ENCODE data around the gene DGLUCY.
A peak's percentile ranks its signal among the peaks of the same experiment; 100 is the strongest.
"Not testable (repeated sequence)": the region's sequence is repeated elsewhere in the genome, so short reads cannot be mapped to it uniquely, and the experiment has no call there.

The DGLUCY gene

GRCh38 chr14:91080071-91080470 is 33.8 kb upstream of the DGLUCY start:
- TF ChIP-seq CTCF (IDR thresholded peaks at IDR 0.05; ENCODE audit: insufficient read depth, low read depth, low read length, missing control alignments): no peak
- DNase-seq (ENCODE audit: low read depth): no peak
- H3K4me3 ChIP-seq (ENCODE audit: low read length): no peak overlapping the region

GRCh38 chr14:91082282-91082681 is 31.6 kb upstream of the DGLUCY start:
- H3K4me3 ChIP-seq (ENCODE audit: low read length): no peak overlapping the region
- no peak for DNase-seq (ENCODE audit: low read depth)
- no peak for TF ChIP-seq CTCF (IDR thresholded peaks at IDR 0.05; ENCODE audit: insufficient read depth, low read depth, low read length, missing control alignments)

- TF ChIP-seq CTCF (IDR thresholded peaks at IDR 0.05; ENCODE audit: insufficient read depth, low read depth, low read length, missing control alignments): no peak
- no peak for DNase-seq (ENCODE audit: low read depth)
- H3K4me3 ChIP-seq (ENCODE audit: low read length): no peak overlapping the region
Measured at GRCh38 chr14:91084516-91084915, 29.4 kb upstream of the DGLUCY start.

- not testable (repeated sequence) for H3K4me3 ChIP-seq (ENCODE audit: low read length)
- peak; percentile 66 for DNase-seq (ENCODE audit: low read depth)
Measured at GRCh38 chr14:91087470-91087869, 26.4 kb upstream of the DGLUCY start.

GRCh38 chr14:91088585-91089235 is 25.2 kb upstream of the DGLUCY start:
- TF ChIP-seq CTCF (IDR thresholded peaks at IDR 0.05; ENCODE audit: insufficient read depth, low read depth, low read length, missing control alignments): no peak
- no peak overlapping the region for H3K4me3 ChIP-seq (ENCODE audit: low read length)
- DNase-seq (ENCODE audit: low read depth): no peak

- DNase-seq (ENCODE audit: low read depth): no peak
- no peak for TF ChIP-seq CTCF (IDR thresholded peaks at IDR 0.05; ENCODE audit: insufficient read depth, low read depth, low read length, missing control alignments)
- no peak overlapping the region for H3K4me3 ChIP-seq (ENCODE audit: low read length)
Measured at GRCh38 chr14:91089958-91090535, 23.8 kb upstream of the DGLUCY start.

GRCh38 chr14:91090743-91091142 is 23.1 kb upstream of the DGLUCY start:
- H3K4me3 ChIP-seq (ENCODE audit: low read length): no peak overlapping the region
- no peak for TF ChIP-seq CTCF (IDR thresholded peaks at IDR 0.05; ENCODE audit: insufficient read depth, low read depth, low read length, missing control alignments)
- DNase-seq (ENCODE audit: low read depth): no peak

All from epithelial cell of esophagus (primary cell).